ENCODE data around the gene GCDH. TPM values are rescaled to one million over a fixed set of nuclear protein-coding genes. Genes with fewer than 3 reads are reported as not detected.

GCDH gene
- total and polyA plus RNA-seq, 2 of the 8 experiments (the other 6 are each of a cell fraction or from before 2014, with no cell fraction given): 67.3 to 89.4 TPM

DNA sequence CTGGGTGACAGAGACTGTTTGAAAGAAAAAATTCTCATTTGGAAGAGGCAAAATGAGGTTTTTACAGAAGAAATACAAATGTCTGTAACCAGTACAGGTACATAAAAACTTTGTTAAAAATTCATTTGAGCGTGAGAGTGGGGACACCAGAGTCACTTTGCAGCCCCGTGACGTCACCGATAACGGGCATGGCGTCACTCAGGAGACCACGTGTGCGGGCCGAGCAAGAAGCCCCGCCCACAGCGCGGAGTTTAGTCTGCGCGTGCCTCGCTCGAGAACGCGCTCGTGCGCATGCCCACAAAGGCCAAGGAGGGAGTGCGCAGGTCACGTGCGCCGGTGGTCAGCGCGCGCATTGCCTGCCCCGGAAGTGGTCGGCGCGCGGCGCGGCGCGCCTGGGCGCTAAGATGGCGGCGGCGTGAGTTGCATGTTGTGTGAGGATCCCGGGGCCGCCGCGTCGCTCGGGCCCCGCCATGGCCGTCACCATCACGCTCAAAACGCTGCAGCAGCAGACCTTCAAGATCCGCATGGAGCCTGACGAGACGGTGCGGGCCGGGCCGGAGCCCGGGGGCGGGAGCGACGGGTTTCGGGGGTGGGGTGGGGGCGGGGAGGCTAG is 54.6 kb downstream of the GCDH start, which contains the start of gene RAD23A (continued):
- TF ChIP-seq NRF1 (IDR thresholded peaks at IDR 0.05; ENCODE audit: low read depth, low read length): peak; percentile 91
- TF ChIP-seq CREB1 (IDR thresholded peaks at IDR 0.05): peak; percentile 99
